WTC11 (cell line): ENCODE data around the gene CHRNB2. TPM values are rescaled to one million over a fixed set of nuclear protein-coding genes. Genes with fewer than 3 reads are reported as not detected.

Experiments
- ATAC-seq: fragments of 200-7000 bp; cut with Tn5 transposase; 2 replicates; pipeline ENCODE4 v1.10.0; 2021; ENCODE audit warnings: mild to moderate bottlenecking, moderate library complexity
- CTCF ChIA-PET: fragments of 300-600 bp; sonication (Branson Sonifier 250); formaldehyde crosslinking; loops from one replicate; lab custom pipeline; 2021; ENCODE audit warnings: antibody characterized with exemption; lab: Charles Lee
- POLR2A ChIA-PET: fragments of 350-600 bp; sonication (Branson Sonifier 250); formaldehyde crosslinking; loops from one replicate; lab custom pipeline; 2021; ENCODE audit warnings: antibody characterized with exemption; lab: Charles Lee
- DNase-seq: peaks from one replicate; pipeline ENCODE4 v3.0.0; 2021; ENCODE audit warnings: low spot score
- H3K27ac Mint-ChIP-seq: 2 replicates; pipeline ENCODE4 v1.8.0; 2021; ENCODE audit warnings: mixed read lengths
- H3K27me3 Mint-ChIP-seq: 2 replicates; pipeline ENCODE4 v1.8.0; 2021; ENCODE audit warnings: low read depth, mild to moderate bottlenecking, moderate library complexity, mixed read lengths
- H3K36me3 Mint-ChIP-seq: 2 replicates; pipeline ENCODE4 v1.8.0; 2021; ENCODE audit warnings: mixed read lengths
- H3K4me1 Mint-ChIP-seq: 2 replicates; pipeline ENCODE4 v1.8.0; 2022; ENCODE audit warnings: mixed read lengths
- H3K4me3 Mint-ChIP-seq: 2 replicates; pipeline ENCODE4 v1.8.0; 2021; ENCODE audit warnings: mild to moderate bottlenecking, moderate library complexity, mixed read lengths
- H3K9me3 Mint-ChIP-seq: 2 replicates; pipeline ENCODE4 v1.8.0; 2021; ENCODE audit warnings: mixed read lengths
- EMX1 ChIP-seq: fragments of 250-450 bp; sonication (Bioruptor Pico); IDR thresholded peaks from 2 replicates; pipeline ENCODE4 v1.8.0; 2021; ENCODE audit warnings: mild to moderate bottlenecking
- FOXK1 ChIP-seq: sonication (generic); formaldehyde crosslinking; IDR thresholded peaks from 2 replicates; pipeline ENCODE4 v1.8.0; 2022; ENCODE audit warnings: mild to moderate bottlenecking, moderate library complexity, missing genetic modification reagents
- FOXP1 ChIP-seq: sonication (generic); formaldehyde crosslinking; IDR thresholded peaks from 2 replicates; pipeline ENCODE4 v1.8.0; 2022; ENCODE audit warnings: missing genetic modification reagents, mild to moderate bottlenecking, moderate library complexity, borderline replicate concordance
- NFYB ChIP-seq: sonication (generic); formaldehyde crosslinking; conservative IDR thresholded peaks from 2 replicates; pipeline ENCODE4 v1.8.0; 2022; ENCODE audit warnings: low read depth, missing genetic modification reagents
- OVOL2 ChIP-seq: fragments of 250-450 bp; sonication (Bioruptor Pico); IDR thresholded peaks from 2 replicates; pipeline ENCODE4 v1.9.0; 2021; ENCODE audit warnings: mild to moderate bottlenecking, borderline replicate concordance
- SOX15 ChIP-seq: fragments of 250-450 bp; sonication (Bioruptor Pico); IDR thresholded peaks from 2 replicates; pipeline ENCODE4 v1.9.0; 2021; ENCODE audit warnings: mild to moderate bottlenecking
- ZNF121 ChIP-seq: sonication (generic); formaldehyde crosslinking; IDR thresholded peaks from 2 replicates; pipeline ENCODE4 v1.8.0; 2023; ENCODE audit warnings: missing genetic modification reagents
- ZNF219 ChIP-seq: sonication (generic); formaldehyde crosslinking; IDR thresholded peaks from 2 replicates; pipeline ENCODE4 v1.8.0; 2023; ENCODE audit warnings: missing genetic modification reagents, mild to moderate bottlenecking, borderline replicate concordance
- ZNF423 ChIP-seq: fragments of 250-450 bp; sonication (Bioruptor Pico); IDR thresholded peaks from 2 replicates; pipeline ENCODE4 v2.1.2; 2022; ENCODE audit warnings: mild to moderate bottlenecking, moderate library complexity
- ZNF671 ChIP-seq: fragments of 250-450 bp; sonication (Bioruptor Pico); IDR thresholded peaks from 2 replicates; pipeline ENCODE4 v1.8.0; 2021; ENCODE audit warnings: mild to moderate bottlenecking
- total RNA-seq: library from RNA; stranded (reverse); gene quantifications from 3 replicates; pipeline ENCODE4 v1.2.3, GENCODE V29; 2021
- TF ChIP-seq, protein P1 (sequence below): sonication (generic); formaldehyde crosslinking; IDR thresholded peaks from 2 replicates; pipeline ENCODE4 v1.8.1; 2022; ENCODE audit warnings: mild to moderate bottlenecking, missing genetic modification reagents, moderate library complexity, borderline replicate concordance
- TF ChIP-seq, protein P2 (sequence below): sonication (generic); formaldehyde crosslinking; IDR thresholded peaks from 2 replicates; pipeline ENCODE4 v1.8.0; 2023; ENCODE audit warnings: mild to moderate bottlenecking, missing genetic modification reagents
- TF ChIP-seq, protein P3 (sequence below): fragments of 250-450 bp; sonication (Bioruptor Pico); IDR thresholded peaks from 2 replicates; pipeline ENCODE4 v2.1.2; 2022; ENCODE audit warnings: mild to moderate bottlenecking, moderate library complexity
- TF ChIP-seq, protein P4 (sequence below): fragments of 250-450 bp; sonication (Bioruptor Pico); conservative IDR thresholded peaks from 2 replicates; pipeline ENCODE4 v1.9.0; 2021; ENCODE audit warnings: mild to moderate bottlenecking
- TF ChIP-seq, protein P5 (sequence below): sonication (generic); formaldehyde crosslinking; conservative IDR thresholded peaks from 2 replicates; pipeline ENCODE4 v1.8.1; 2022; ENCODE audit warnings: mild to moderate bottlenecking, missing genetic modification reagents
- TF ChIP-seq, protein P6 (sequence below): sonication (generic); formaldehyde crosslinking; IDR thresholded peaks from 2 replicates; pipeline ENCODE4 v1.8.1; 2022; ENCODE audit warnings: low read depth, mild to moderate bottlenecking, moderate library complexity, missing genetic modification reagents, borderline replicate concordance

Gene CHRNB2
- total RNA-seq, 1 experiment from 2014 or later: 1.7 TPM

DNA sequence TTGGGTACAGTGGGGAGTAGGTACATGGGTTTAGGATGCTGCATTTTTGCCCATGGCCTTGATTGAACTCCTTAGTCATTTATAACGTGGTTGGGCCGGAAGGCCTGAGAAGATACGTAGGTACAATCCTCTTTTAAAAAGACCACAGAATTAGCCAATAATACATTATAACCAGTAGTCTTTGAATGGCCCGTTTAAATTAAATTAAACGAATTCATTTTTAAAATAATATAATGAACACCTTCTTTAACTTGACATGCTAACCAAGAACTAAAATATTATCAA, 60.5 kb downstream of the CHRNB2 start (continued):
- TF ChIP-seq OVOL2 (no peak), NFYB (CRISPR knock-in tag) (no peak)
- TF ChIP-seq, protein P1, sequence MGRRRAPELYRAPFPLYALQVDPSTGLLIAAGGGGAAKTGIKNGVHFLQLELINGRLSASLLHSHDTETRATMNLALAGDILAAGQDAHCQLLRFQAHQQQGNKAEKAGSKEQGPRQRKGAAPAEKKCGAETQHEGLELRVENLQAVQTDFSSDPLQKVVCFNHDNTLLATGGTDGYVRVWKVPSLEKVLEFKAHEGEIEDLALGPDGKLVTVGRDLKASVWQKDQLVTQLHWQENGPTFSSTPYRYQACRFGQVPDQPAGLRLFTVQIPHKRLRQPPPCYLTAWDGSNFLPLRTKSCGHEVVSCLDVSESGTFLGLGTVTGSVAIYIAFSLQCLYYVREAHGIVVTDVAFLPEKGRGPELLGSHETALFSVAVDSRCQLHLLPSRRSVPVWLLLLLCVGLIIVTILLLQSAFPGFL (CRISPR knock-in tag): no peak
- TF ChIP-seq, protein P2, sequence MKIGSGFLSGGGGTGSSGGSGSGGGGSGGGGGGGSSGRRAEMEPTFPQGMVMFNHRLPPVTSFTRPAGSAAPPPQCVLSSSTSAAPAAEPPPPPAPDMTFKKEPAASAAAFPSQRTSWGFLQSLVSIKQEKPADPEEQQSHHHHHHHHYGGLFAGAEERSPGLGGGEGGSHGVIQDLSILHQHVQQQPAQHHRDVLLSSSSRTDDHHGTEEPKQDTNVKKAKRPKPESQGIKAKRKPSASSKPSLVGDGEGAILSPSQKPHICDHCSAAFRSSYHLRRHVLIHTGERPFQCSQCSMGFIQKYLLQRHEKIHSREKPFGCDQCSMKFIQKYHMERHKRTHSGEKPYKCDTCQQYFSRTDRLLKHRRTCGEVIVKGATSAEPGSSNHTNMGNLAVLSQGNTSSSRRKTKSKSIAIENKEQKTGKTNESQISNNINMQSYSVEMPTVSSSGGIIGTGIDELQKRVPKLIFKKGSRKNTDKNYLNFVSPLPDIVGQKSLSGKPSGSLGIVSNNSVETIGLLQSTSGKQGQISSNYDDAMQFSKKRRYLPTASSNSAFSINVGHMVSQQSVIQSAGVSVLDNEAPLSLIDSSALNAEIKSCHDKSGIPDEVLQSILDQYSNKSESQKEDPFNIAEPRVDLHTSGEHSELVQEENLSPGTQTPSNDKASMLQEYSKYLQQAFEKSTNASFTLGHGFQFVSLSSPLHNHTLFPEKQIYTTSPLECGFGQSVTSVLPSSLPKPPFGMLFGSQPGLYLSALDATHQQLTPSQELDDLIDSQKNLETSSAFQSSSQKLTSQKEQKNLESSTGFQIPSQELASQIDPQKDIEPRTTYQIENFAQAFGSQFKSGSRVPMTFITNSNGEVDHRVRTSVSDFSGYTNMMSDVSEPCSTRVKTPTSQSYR (CRISPR knock-in tag): no peak

DNA sequence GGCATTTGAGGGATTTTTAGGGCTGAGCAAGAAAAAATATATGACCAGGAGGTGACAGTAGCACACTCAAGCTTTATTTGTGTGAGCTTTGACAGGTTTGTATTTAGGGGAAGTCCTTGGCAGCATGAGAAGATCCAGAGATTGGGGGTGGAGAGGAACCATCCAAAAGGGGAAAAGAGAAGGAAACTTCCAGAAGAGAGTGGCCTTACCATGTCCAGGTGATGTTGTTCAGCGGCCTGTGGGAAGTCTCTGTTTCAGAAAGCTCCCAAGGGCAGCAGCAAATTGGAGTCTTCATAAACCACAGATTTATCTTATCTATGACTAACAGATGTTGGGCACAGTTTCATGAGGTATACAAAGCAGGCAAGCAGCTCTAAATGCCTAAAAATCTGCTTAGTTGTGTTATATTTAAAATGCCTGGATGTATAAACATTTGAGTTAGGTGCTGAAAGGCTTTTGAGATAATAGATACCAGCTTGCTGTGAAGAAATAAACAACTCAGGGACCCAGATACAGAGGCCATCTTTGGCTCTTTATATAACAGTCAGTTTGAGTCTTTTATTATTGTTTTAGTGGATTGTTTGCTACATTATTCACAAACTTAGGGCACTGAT, 61.6 kb downstream of the CHRNB2 start:
- TF ChIP-seq EMX1 (CRISPR knock-in tag) (no peak), ZNF671 (no peak), FOXP1 (CRISPR knock-in tag) (no peak), SOX15 (CRISPR knock-in tag) (no peak), ZNF219 (CRISPR knock-in tag) (no peak), ZNF121 (CRISPR knock-in tag) (no peak), ZNF423 (CRISPR knock-in tag) (no peak), FOXK1 (CRISPR knock-in tag) (no peak)
- TF ChIP-seq, protein P3, sequence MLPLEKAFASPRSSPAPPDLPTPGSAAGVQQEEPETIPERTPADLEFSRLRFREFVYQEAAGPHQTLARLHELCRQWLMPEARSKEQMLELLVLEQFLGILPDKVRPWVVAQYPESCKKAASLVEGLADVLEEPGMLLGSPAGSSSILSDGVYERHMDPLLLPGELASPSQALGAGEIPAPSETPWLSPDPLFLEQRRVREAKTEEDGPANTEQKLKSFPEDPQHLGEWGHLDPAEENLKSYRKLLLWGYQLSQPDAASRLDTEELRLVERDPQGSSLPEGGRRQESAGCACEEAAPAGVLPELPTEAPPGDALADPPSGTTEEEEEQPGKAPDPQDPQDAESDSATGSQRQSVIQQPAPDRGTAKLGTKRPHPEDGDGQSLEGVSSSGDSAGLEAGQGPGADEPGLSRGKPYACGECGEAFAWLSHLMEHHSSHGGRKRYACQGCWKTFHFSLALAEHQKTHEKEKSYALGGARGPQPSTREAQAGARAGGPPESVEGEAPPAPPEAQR: no peak
- TF ChIP-seq, protein P4, sequence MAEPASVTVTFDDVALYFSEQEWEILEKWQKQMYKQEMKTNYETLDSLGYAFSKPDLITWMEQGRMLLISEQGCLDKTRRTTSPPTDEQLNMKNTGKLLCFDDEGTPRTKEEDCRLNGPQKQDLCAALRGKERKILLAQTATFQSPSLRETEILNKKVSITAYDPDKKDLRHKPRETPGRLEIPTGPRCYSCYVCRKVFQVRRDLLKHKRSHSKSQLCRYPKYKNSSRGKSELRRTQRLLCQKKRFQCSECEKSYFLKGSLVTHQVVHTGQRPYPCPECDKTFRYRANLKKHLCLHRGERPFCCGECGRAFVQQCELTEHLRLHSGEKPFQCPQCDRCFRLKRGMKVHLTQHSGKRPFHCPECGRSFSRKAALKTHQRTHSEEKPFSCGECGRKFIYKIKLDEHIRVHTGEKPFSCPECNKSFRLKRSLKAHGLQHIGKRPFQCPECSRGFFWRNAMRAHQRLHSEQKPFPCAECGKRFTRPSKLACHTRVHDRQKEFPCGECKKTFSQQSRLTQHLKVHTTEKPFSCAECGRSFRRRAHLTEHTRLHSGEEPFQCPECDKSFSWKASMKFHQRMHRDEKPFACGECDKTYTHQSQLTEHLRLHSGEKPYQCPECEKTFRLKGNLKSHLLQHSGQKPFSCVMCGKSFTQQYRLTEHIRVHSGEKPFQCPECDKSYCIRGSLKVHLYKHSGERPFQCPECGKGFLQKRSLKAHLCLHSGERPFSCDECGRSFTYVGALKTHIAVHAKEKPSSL (CRISPR knock-in tag): no peak
- TF ChIP-seq, protein P5, sequence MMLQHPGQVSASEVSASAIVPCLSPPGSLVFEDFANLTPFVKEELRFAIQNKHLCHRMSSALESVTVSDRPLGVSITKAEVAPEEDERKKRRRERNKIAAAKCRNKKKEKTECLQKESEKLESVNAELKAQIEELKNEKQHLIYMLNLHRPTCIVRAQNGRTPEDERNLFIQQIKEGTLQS: no peak
- TF ChIP-seq, protein P6, sequence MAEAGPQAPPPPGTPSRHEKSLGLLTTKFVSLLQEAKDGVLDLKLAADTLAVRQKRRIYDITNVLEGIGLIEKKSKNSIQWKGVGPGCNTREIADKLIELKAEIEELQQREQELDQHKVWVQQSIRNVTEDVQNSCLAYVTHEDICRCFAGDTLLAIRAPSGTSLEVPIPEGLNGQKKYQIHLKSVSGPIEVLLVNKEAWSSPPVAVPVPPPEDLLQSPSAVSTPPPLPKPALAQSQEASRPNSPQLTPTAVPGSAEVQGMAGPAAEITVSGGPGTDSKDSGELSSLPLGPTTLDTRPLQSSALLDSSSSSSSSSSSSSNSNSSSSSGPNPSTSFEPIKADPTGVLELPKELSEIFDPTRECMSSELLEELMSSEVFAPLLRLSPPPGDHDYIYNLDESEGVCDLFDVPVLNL (CRISPR knock-in tag): no peak
- TF ChIP-seq, all 79 proteins: peak for 0
- H3K4me1 Mint-ChIP-seq: peaks cover 9% of the 10 kb centered on the region
- H3K4me3 Mint-ChIP-seq: no peak overlapping the region
- POLR2A ChIA-PET: no interaction called here
- H3K9me3 Mint-ChIP-seq: peaks cover 21% of the 10 kb centered on the region
- CTCF ChIA-PET: interaction anchor here (1.2 to 2.6 kb wide), 2 partner anchors 40 to 62 kb away, joined by 3 to 6 read pairs; partner anchors contain the start of gene CHRNB2
- ATAC-seq (no peak), DNase-seq (no peak)
- H3K36me3 Mint-ChIP-seq: peaks cover 12% of the 10 kb centered on the region
- no peak overlapping the region for H3K27ac Mint-ChIP-seq
- no peaks in the 10 kb centered on the region; the same call in 1 of the 2 replicates for H3K27me3 Mint-ChIP-seq

Other genes with a start within 250 kb of the CHRNB2 start
- gene AQP10, start 246.7 kb upstream of the CHRNB2 start, total RNA-seq: not detected in 3 replicates
- 38.8 to 50.0 TPM (median 40.8 TPM) in 3 replicates for gene ATP8B2, start 242.3 kb upstream of the CHRNB2 start, total RNA-seq
- 3.2 to 7.0 TPM (median 3.4 TPM) in 3 replicates for gene IL6R, start 162.4 kb upstream of the CHRNB2 start, total RNA-seq
- 0.09 to 0.46 TPM (median 0.25 TPM) in 3 replicates for gene TDRD10, start 65.6 kb upstream of the CHRNB2 start, total RNA-seq
- 0.73 to 1.1 TPM (median 0.79 TPM) in 3 replicates for gene SHE, start 65.4 kb upstream of the CHRNB2 start, total RNA-seq
- 60.8 to 62.7 TPM (median 61.6 TPM) in 3 replicates for gene UBE2Q1, start 9.1 kb upstream of the CHRNB2 start, total RNA-seq
- 208 to 221 TPM (median 215 TPM) in 3 replicates for gene ADAR, start 40.4 kb downstream of the CHRNB2 start, total RNA-seq